ENCODE data around the gene SPATS1. TPM values are rescaled to one million over a fixed set of nuclear protein-coding genes. Genes with fewer than 3 reads are reported as not detected.

Gene SPATS1
- polyA plus RNA-seq, 3 donors: not detected

DNA sequence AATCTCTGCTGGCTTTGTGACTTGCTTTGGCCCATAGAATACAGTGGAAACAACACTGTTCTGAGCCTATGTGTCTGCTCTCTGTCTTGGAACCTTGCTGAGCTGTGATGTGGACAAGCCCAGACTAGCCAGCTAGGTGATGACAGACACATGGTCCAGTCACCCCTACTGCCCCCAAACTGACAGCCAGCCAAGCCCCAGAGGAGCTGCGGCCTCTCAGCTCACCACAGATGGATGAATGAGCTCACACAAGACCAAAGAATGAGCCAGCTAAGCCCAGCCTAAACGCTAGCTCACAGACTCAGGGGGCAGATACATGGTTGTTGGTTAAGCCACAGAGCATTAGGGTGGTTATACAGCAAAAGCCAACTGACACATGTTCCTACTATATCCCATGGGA lies 33.4 kb upstream of the SPATS1 start:
- 100% methylated on average over 2 of the region's 2 CpGs for WGBS (ENCODE audit: insufficient coverage)
- Mint-ChIP-seq H3K27me3 (ENCODE audit: low read depth in 3 of 3) (no peaks in the 10 kb centered on the region), H3K9me3 (peaks cover 0 to 3% (median 0%) of the 10 kb centered on the region in 7 donors), H3K27ac (peak overlapping the region in 1 of 7 donors; percentile 76), H3K4me1 (peaks cover 14% of the 10 kb centered on the region), H3K36me3 (peaks cover 55 to 70% of the 10 kb centered on the region in 2 donors), H3K4me3 (no peak overlapping the region)
- Histone ChIP-seq H3K36me3 (replicated peaks in 1 of 2; ENCODE audit: control insufficient read depth in 1 of 2, insufficient read depth in 2 of 2, low read length in 2 of 2) (peaks cover 60 to 75% of the 10 kb centered on the region in 2 donors), H3K79me2 (ENCODE audit: insufficient read depth, low read length) (peaks cover 14% of the 10 kb centered on the region), H3K9me3 (replicated peaks in 1 of 2; ENCODE audit: control insufficient read depth in 1 of 2, insufficient read depth in 1 of 2, low read length in 2 of 2) (no peaks in the 10 kb centered on the region), H3K4me3 (replicated peaks in 1 of 3; ENCODE audit: low read depth in 2 of 3, low read length in 3 of 3) (no peak overlapping the region), H2AFZ (ENCODE audit: insufficient read depth, low read depth, low read length, poor library complexity, severe bottlenecking) (no peak overlapping the region), H3K4me1 (ENCODE audit: control insufficient read depth in 1 of 2, insufficient read depth in 2 of 2, low read length in 2 of 2) (peaks cover 8% of the 10 kb centered on the region in 2 donors), H4K20me1 (ENCODE audit: insufficient read depth, low read length) (no peaks in the 10 kb centered on the region), H3K4me2 (replicated peaks; ENCODE audit: extremely low read depth, low read length, poor library complexity, severe bottlenecking) (no peak overlapping the region), H3K9ac (ENCODE audit: insufficient read depth, low read length, poor library complexity, severe bottlenecking) (no peak overlapping the region), H3K27ac (ENCODE audit: low read depth in 1 of 2, low read length in 2 of 2) (no peak overlapping the region), H3K27me3 (ENCODE audit: control insufficient read depth in 2 of 2, insufficient read depth in 2 of 2, low read length in 2 of 2) (no peaks in the 10 kb centered on the region)
- TF ChIP-seq, protein P1, sequence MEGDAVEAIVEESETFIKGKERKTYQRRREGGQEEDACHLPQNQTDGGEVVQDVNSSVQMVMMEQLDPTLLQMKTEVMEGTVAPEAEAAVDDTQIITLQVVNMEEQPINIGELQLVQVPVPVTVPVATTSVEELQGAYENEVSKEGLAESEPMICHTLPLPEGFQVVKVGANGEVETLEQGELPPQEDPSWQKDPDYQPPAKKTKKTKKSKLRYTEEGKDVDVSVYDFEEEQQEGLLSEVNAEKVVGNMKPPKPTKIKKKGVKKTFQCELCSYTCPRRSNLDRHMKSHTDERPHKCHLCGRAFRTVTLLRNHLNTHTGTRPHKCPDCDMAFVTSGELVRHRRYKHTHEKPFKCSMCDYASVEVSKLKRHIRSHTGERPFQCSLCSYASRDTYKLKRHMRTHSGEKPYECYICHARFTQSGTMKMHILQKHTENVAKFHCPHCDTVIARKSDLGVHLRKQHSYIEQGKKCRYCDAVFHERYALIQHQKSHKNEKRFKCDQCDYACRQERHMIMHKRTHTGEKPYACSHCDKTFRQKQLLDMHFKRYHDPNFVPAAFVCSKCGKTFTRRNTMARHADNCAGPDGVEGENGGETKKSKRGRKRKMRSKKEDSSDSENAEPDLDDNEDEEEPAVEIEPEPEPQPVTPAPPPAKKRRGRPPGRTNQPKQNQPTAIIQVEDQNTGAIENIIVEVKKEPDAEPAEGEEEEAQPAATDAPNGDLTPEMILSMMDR (IDR thresholded peaks at IDR 0.05): no peak
- intact Hi-C loops (cut with micrococcal nuclease): no loop called here
- DNase-seq: no peak

DNA sequence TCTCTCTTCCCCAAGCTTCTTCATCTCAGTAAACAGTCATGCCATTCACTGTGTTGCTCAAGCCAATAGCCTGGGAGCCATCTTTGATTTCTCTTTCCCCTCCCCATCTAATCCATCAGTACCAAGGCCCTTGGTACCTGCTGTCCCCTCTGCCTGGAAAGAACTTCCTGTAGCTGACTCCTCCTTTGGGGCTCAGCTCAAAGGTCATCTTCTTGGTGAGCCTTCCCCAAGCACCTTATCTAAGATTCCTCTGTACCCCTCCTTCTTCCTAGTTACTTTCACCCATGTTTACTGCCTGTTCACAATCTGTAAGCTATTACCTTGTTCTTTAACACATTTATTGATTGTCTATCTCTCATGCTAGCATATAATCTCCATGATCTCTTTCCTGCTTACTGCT lies 32.8 kb upstream of the SPATS1 start:
- H3K4me1 Mint-ChIP-seq: peaks cover 14% of the 10 kb centered on the region
- peak overlapping the region in 1 of 2 donors; percentile 4 for H3K4me3 Mint-ChIP-seq
- peaks cover 55 to 69% of the 10 kb centered on the region in 2 donors for H3K36me3 ChIP-seq (replicated peaks in 1 of 2; ENCODE audit: control insufficient read depth in 1 of 2, insufficient read depth in 2 of 2, low read length in 2 of 2)
- TF ChIP-seq, protein P1 (IDR thresholded peaks at IDR 0.05): no peak
- no peak overlapping the region for H3K4me2 ChIP-seq (replicated peaks; ENCODE audit: extremely low read depth, low read length, poor library complexity, severe bottlenecking)
- no peak overlapping the region for H2AFZ ChIP-seq (ENCODE audit: insufficient read depth, low read depth, low read length, poor library complexity, severe bottlenecking)
- no peaks in the 10 kb centered on the region for H3K9me3 ChIP-seq (replicated peaks in 1 of 2; ENCODE audit: control insufficient read depth in 1 of 2, insufficient read depth in 1 of 2, low read length in 2 of 2)
- H3K36me3 Mint-ChIP-seq: peaks cover 54 to 64% of the 10 kb centered on the region in 2 donors
- no peak for DNase-seq
- H3K79me2 ChIP-seq (ENCODE audit: insufficient read depth, low read length): peaks cover 14% of the 10 kb centered on the region
- no peak overlapping the region for H3K27ac ChIP-seq (ENCODE audit: low read depth in 1 of 2, low read length in 2 of 2)
- H3K9me3 Mint-ChIP-seq: peaks cover 0 to 3% (median 0%) of the 10 kb centered on the region in 7 donors
- peaks cover 8% of the 10 kb centered on the region in 2 donors for H3K4me1 ChIP-seq (ENCODE audit: control insufficient read depth in 1 of 2, insufficient read depth in 2 of 2, low read length in 2 of 2)
- H3K27ac Mint-ChIP-seq: no peak overlapping the region
- H3K27me3 ChIP-seq (ENCODE audit: control insufficient read depth in 2 of 2, insufficient read depth in 2 of 2, low read length in 2 of 2): no peaks in the 10 kb centered on the region
- no peaks in the 10 kb centered on the region for H4K20me1 ChIP-seq (ENCODE audit: insufficient read depth, low read length)
- intact Hi-C loops (cut with micrococcal nuclease): loop anchor here (5.0 kb wide), 1 partner anchor 42 kb away; the partner anchor contains the start of gene NFKBIE (in 2 of the 2)
- H3K9ac ChIP-seq (ENCODE audit: insufficient read depth, low read length, poor library complexity, severe bottlenecking): no peak overlapping the region
- no peaks in the 10 kb centered on the region for H3K27me3 Mint-ChIP-seq (ENCODE audit: low read depth in 3 of 3)
- no peak overlapping the region for H3K4me3 ChIP-seq (replicated peaks in 1 of 3; ENCODE audit: low read depth in 2 of 3, low read length in 3 of 3)

Data from CD14-positive monocyte (primary cell).